AG04450 (cell line): Measurements from ENCODE around the gene QRFP. TPM values are rescaled to one million over a fixed set of nuclear protein-coding genes. Genes with fewer than 3 reads are reported as not detected.

ENCODE experiments used
- CTCF ChIA-PET: fragments of 300-600, 350-600 bp; formaldehyde crosslinking; extraction: SDS; loops from one replicate; lab custom pipeline; 2022; ENCODE audit warnings: antibody characterized with exemption, inconsistent platforms; lab: Charles Lee
- POLR2A ChIA-PET: fragments of 350-600 bp; formaldehyde crosslinking; extraction: SDS; loops from one replicate; lab custom pipeline; 2021; ENCODE audit warnings: antibody characterized with exemption, inconsistent platforms; lab: Yijun Ruan, JAX
- DNase-seq: peaks from one replicate; pipeline ENCODE4 v3.0.0-alpha.2; 2011; ENCODE audit warnings: low read depth, low spot score
- H3K27ac ChIP-seq: one replicate; pipeline ENCODE4 v1.5.1; 2012; ENCODE audit warnings: low read depth, low read length, control low read depth
- H3K27me3 ChIP-seq: one replicate; pipeline ENCODE4 v1.6.0; 2012; ENCODE audit warnings: low read length; ENCODE audit not compliant: control insufficient read depth, insufficient read depth
- H3K4me3 ChIP-seq: 2 replicates; pipeline ENCODE4 v1.5.1; 2011; ENCODE audit warnings: mild to moderate bottlenecking, low read depth, low read length, control low read depth
- H3K9me3 ChIP-seq: 2 replicates; pipeline ENCODE4 v1.5.1; 2012; ENCODE audit warnings: low read length; ENCODE audit not compliant: control insufficient read depth, insufficient read depth
- CTCF ChIP-seq: IDR thresholded peaks from 2 replicates; pipeline ENCODE4 v1.5.1; 2011; ENCODE audit warnings: low read depth, low read length, control low read depth, inconsistent platforms
- polyA plus RNA-seq: library from polyadenylated mRNA; depleted of rRNA; stranded (reverse); fragments of >200 nt; gene quantifications from 2 replicates; pipeline ENCODE4 v1.2.3, GENCODE V29; 2011

Gene QRFP
- polyA plus RNA-seq, 1 experiment, result not detected

GRCh38 chr9:130919559-130920145, 23.0 kb upstream of the QRFP start:
- TF ChIP-seq CTCF, result no peak
- Histone ChIP-seq H3K27ac (no peak overlapping the region), H3K27me3 (peaks cover 14% of the 10 kb centered on the region), H3K9me3 (no peaks in the 10 kb centered on the region; the same call in 1 of the 2 replicates), H3K4me3 (no peak overlapping the region)
- ChIA-PET CTCF (no interaction called here), POLR2A (no interaction called here)
- no peak for DNase-seq

GRCh38 chr9:130918826-130919558, 22.4 kb upstream of the QRFP start:
- POLR2A ChIA-PET, result no interaction called here
- peaks cover 14% of the 10 kb centered on the region for H3K27me3 ChIP-seq
- CTCF ChIA-PET, result no interaction called here
- no peak for DNase-seq
- no peaks in the 10 kb centered on the region; the same call in 1 of the 2 replicates for H3K9me3 ChIP-seq
- no peak overlapping the region for H3K4me3 ChIP-seq
- no peak overlapping the region for H3K27ac ChIP-seq
- no peak for TF ChIP-seq CTCF

GRCh38 chr9:130918101-130918825, 21.7 kb upstream of the QRFP start:
- H3K27ac ChIP-seq, result no peak overlapping the region
- no peak for TF ChIP-seq CTCF
- H3K4me3 ChIP-seq, result no peak overlapping the region
- ChIA-PET POLR2A (interaction anchor here (0.6 kb wide), 1 partner anchor 23 kb away, joined by 6 read pairs; no protein-coding TSS in a partner anchor), CTCF (no interaction called here)
- no peaks in the 10 kb centered on the region; the same call in 1 of the 2 replicates for H3K9me3 ChIP-seq
- DNase-seq, result no peak
- H3K27me3 ChIP-seq, result peaks cover 14% of the 10 kb centered on the region

- no peak for DNase-seq
- no peak overlapping the region for H3K27ac ChIP-seq
- H3K4me3 ChIP-seq, result no peak overlapping the region
- H3K9me3 ChIP-seq, result no peaks in the 10 kb centered on the region; the same call in 1 of the 2 replicates
- peaks cover 12% of the 10 kb centered on the region for H3K27me3 ChIP-seq
- CTCF ChIA-PET, result no interaction called here
- no peak for TF ChIP-seq CTCF
- POLR2A ChIA-PET, result interaction anchor here (0.6 kb wide), 1 partner anchor 22 kb away, joined by 6 read pairs; no protein-coding TSS in a partner anchor
These were observed 20.8 kb upstream of the QRFP start for GRCh38 chr9:130917168-130917960.
